ENCODE measurements around the gene STN1.
"Not testable (repeated sequence)": the region's sequence is repeated elsewhere in the genome, so short reads cannot be mapped to it uniquely, and the experiment has no call there.

Gene STN1

DNA sequence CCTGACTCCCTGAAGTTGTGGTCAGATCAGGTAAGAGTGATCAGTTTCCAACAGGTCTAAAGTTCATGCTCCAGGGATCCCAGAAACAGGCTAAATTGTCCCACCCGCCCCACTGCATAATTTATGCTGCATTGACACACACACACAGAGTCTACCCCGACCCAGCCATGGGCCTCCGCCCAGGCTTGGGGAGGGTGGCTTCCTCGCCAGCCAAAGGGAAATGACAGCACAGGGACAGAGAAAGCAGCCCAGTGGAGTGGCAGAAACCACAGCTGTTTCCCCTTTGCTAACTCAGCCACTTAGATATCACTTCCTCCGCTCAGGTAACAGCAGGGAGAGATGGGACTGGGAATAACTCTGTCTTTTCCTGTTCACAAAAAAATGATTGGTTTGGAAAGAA, 72.0 kb downstream of the STN1 start:
- Histone ChIP-seq H4K20me1 (peaks cover 0 to 91% (median 62%) of the 10 kb centered on the region in 11 experiments; a peak in 19 of 22 replicates), H3K9ac (peak overlapping the region in 10 of 11 experiments; percentile 34 to 70 (median 60); a peak in 20 of 22 replicates), H3K4me2 (peak overlapping the region; percentile 83 to 96 (median 91)), H3K4me3 (peak overlapping the region in 8 of 10 experiments; percentile 23 to 56 (median 38); a peak in 11 of 20 replicates), H3K27ac (peak overlapping the region; percentile 38 to 81 (median 76); a peak in 21 of 22 replicates), H3K27me3 (no peaks in the 10 kb centered on the region), H3K4me1 (peaks cover 90 to 99% (median 95%) of the 10 kb centered on the region in 10 experiments), H3K36me3 (peaks cover 0 to 31% (median 11%) of the 10 kb centered on the region in 11 experiments; a peak in 9 of 22 replicates), H3K9me3 (replicated peaks in 1 of 11) (no peaks in the 10 kb centered on the region)
- no peak for TF ChIP-seq Cebpa-rat (IDR thresholded peaks at IDR 0.05)

DNA sequence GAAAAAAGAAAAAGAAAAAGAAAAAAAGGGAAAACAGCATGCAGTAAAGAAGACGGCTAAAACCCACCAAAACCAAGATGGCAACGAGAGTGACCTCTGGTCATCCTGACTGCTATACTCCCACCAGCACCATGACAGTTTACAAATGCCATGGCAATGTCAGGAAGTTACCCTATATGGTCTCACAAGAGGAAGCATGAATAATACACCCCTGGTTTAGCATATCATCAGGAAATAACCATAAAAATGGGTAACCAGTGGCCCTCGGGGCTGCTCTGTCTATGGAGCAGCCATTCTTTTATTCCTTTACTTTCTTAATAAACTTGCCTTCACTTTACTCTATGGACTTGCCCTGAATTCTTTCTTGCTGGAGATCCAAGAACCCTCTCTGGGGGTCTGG, 72.6 kb downstream of the STN1 start:
- peak overlapping the region; percentile 38 to 81 (median 76); a peak in 21 of 22 replicates for H3K27ac ChIP-seq
- not testable (repeated sequence) for H3K9me3 ChIP-seq (replicated peaks in 1 of 11); H3K27me3 ChIP-seq
- peak overlapping the region in 8 of 10 experiments; percentile 22 to 56 (median 38); a peak in 10 of 20 replicates for H3K4me3 ChIP-seq
- H3K4me1 ChIP-seq, result peaks cover 90 to 99% (median 95%) of the 10 kb centered on the region in 10 experiments
- H3K4me2 ChIP-seq, result peak overlapping the region; percentile 83 to 96 (median 91)
- H3K36me3 ChIP-seq, result peaks cover 0 to 25% (median 4%) of the 10 kb centered on the region in 11 experiments; a peak in 5 of 22 replicates
- peaks cover 0 to 91% (median 56%) of the 10 kb centered on the region in 11 experiments; a peak in 19 of 22 replicates for H4K20me1 ChIP-seq
- H3K9ac ChIP-seq, result peak overlapping the region in 10 of 11 experiments; percentile 34 to 70 (median 60); a peak in 17 of 22 replicates

DNA sequence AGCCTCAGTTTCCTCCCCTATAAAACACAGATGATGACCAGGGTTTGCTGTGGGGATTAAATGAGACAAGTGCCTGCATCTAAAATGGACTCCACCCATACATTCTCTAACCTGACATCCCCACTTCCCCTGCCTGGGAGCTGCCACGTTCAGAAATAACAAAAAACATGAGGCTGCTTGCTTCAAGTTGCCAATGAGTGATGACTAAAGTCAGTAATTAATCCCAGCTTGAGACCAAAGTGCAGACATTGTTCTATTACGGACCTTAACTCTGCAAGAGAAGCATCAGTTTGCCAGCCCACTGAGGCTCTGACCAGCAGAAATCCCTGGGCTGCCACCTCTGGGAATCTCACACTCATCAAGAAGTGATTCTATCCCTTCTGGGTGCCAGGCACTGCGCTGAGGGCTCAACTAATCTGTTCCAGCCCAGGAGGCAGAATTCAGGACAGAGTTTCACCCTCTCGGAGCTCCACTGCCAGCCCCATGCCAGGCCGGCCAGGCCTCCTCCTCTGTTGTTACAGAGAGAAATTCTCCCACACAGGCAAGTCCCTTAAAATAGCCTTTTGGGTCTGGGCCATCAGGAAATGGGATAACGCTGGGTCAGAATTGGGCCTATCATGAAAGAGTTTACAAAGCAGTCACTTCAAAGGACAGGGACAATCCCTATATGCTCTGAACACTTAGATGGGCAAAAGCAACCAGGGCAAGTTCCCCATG, 74.0 kb downstream of the STN1 start:
- peaks cover 89 to 99% (median 95%) of the 10 kb centered on the region in 10 experiments for H3K4me1 ChIP-seq
- no peaks in the 10 kb centered on the region for H3K27me3 ChIP-seq
- H3K4me3 ChIP-seq, result no peak overlapping the region; a peak in 2 of 20 replicates
- peaks cover 0 to 87% (median 43%) of the 10 kb centered on the region in 11 experiments; a peak in 18 of 22 replicates for H4K20me1 ChIP-seq
- no peaks in the 10 kb centered on the region for H3K9me3 ChIP-seq (replicated peaks in 1 of 11)
- H3K9ac ChIP-seq, result peak overlapping the region in 6 of 11 experiments; percentile 5 to 52 (median 11); a peak in 8 of 22 replicates
- no peak for TF ChIP-seq Cebpa-rat (IDR thresholded peaks at IDR 0.05)
- H3K36me3 ChIP-seq, result peaks cover 0 to 11% (median 4%) of the 10 kb centered on the region in 11 experiments; a peak in 4 of 22 replicates
- H3K27ac ChIP-seq, result peak overlapping the region in 10 of 11 experiments; percentile 4 to 81 (median 68); a peak in 18 of 22 replicates
- H3K4me2 ChIP-seq, result peak overlapping the region; percentile 83 to 96 (median 91)

DNA sequence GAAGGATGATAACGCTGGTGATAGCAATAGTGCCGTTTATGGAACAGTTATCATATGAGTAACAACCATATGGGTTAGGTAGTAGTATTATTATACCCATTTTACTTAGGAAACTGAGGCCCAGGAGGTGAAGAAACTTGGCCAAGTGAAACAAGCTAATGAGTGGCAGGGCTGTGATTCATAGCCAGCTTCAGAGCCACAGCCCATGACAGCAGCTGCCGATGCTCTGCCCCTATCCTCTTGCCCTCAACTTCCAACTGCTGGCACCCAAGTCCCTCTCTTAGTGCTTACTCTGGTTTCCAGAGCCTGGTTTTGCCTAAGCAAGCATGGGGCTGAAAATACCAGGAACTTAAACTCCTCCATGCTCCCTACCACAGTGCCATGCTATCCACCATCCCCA, 74.9 kb downstream of the STN1 start:
- TF ChIP-seq Cebpa-rat (IDR thresholded peaks at IDR 0.05), result no peak
- Histone ChIP-seq H4K20me1 (peaks cover 0 to 82% (median 33%) of the 10 kb centered on the region in 11 experiments; a peak in 19 of 22 replicates), H3K4me1 (peaks cover 89 to 99% (median 95%) of the 10 kb centered on the region in 10 experiments), H3K27ac (peak overlapping the region in 7 of 11 experiments; percentile 9 to 80 (median 32); a peak in 8 of 22 replicates), H3K36me3 (peaks cover 0 to 9% (median 4%) of the 10 kb centered on the region in 11 experiments; a peak in 3 of 22 replicates), H3K9ac (peak overlapping the region in 1 of 11 experiments; percentile 7; a peak in 1 of 22 replicates), H3K27me3 (no peaks in the 10 kb centered on the region), H3K9me3 (replicated peaks in 1 of 11) (no peaks in the 10 kb centered on the region), H3K4me3 (no peak overlapping the region), H3K4me2 (peak overlapping the region; percentile 83 to 96 (median 91))

DNA sequence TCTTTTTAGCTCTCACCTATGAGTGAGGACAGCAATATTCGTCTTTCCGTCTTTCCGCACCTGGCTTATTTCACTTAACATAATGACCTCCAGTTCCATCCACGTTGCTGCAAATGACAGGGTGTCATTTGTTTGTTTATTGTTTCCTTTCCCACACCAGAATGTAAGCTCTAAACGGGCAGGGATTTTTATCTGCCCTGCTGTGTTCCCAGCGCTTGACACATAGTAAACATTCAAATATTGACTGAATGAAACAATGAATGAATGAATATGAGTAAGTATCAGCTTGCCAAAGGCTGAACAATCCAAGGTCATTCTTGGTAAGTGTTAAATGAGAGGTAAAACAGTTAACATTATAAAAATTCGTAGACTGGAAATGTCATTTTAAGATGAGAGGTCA, 75.4 kb downstream of the STN1 start:
- TF ChIP-seq Cebpa-rat (IDR thresholded peaks at IDR 0.05), result no peak
- H4K20me1 ChIP-seq, result peaks cover 0 to 82% (median 30%) of the 10 kb centered on the region in 11 experiments; a peak in 19 of 22 replicates
- peaks cover 0 to 9% (median 4%) of the 10 kb centered on the region in 11 experiments; a peak in 3 of 22 replicates for H3K36me3 ChIP-seq
- no peaks in the 10 kb centered on the region for H3K27me3 ChIP-seq
- H3K4me2 ChIP-seq, result peak overlapping the region in 10 of 11 experiments; percentile 9 to 96 (median 92); a peak in 10 of 22 replicates
- H3K27ac ChIP-seq, result peak overlapping the region in 1 of 11 experiments; percentile 9; a peak in 1 of 22 replicates
- H3K9me3 ChIP-seq (replicated peaks in 1 of 11), result no peaks in the 10 kb centered on the region
- peaks cover 89 to 99% (median 95%) of the 10 kb centered on the region in 10 experiments for H3K4me1 ChIP-seq
- no peak overlapping the region for H3K4me3 ChIP-seq
- H3K9ac ChIP-seq, result no peak overlapping the region

DNA sequence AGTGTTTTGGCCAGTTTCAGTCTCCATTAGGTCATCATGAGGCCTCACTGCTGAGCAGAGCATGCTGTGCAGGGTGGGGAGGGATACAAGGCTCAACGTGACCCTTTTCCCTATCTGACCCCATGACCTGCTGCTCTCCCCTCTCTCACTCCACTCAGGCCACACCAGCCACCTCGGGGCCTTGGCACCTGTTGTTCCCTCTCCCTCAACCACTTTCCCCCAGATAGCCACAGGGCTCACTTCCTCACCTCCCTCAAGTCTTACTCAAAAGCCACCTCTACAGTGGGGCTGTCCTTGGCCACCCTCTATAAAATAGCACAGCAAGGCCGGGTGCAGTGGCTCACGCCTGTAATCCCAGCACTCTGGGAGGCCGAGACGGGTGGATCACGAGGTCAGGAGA, 76.5 kb downstream of the STN1 start:
- Histone ChIP-seq H3K4me1 (peaks cover 89 to 99% (median 96%) of the 10 kb centered on the region in 10 experiments), H3K27ac (peak overlapping the region in 9 of 11 experiments; percentile 20 to 86 (median 47); a peak in 17 of 22 replicates), H3K36me3 (peaks cover 0 to 9% (median 4%) of the 10 kb centered on the region in 11 experiments; a peak in 3 of 22 replicates), H3K4me3 (no peak overlapping the region), H3K9me3 (replicated peaks in 1 of 11) (no peaks in the 10 kb centered on the region), H4K20me1 (peaks cover 0 to 81% (median 24%) of the 10 kb centered on the region in 11 experiments; a peak in 19 of 22 replicates), H3K4me2 (peak overlapping the region; percentile 74 to 98 (median 95)), H3K9ac (peak overlapping the region in 3 of 11 experiments; percentile 6 to 10 (median 8); a peak in 3 of 22 replicates), H3K27me3 (no peaks in the 10 kb centered on the region)
- no peak for TF ChIP-seq Cebpa-rat (IDR thresholded peaks at IDR 0.05)

DNA sequence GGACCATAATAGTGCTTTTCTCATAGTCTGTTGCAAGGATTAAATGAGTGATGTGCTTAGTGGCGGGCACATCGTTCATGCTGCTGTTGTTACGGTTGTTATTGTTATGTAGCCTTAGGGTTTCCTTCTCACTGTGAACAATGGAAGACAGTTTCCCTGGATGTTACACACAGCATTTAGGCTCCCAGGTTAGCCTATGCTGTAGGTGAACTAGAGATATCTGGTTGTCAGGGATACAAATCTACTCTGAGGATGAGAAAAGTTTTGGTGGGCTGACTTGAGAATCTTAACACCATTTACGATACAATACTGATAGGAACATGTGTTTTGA, 77.3 kb downstream of the STN1 start:
- Histone ChIP-seq H3K9ac (peak overlapping the region in 10 of 11 experiments; percentile 7 to 51 (median 27); a peak in 8 of 22 replicates), H3K36me3 (peaks cover 0 to 9% (median 4%) of the 10 kb centered on the region in 11 experiments; a peak in 3 of 22 replicates), H4K20me1 (peaks cover 0 to 80% (median 24%) of the 10 kb centered on the region in 11 experiments; a peak in 16 of 22 replicates), H3K4me1 (peaks cover 89 to 99% (median 96%) of the 10 kb centered on the region in 10 experiments), H3K9me3 (replicated peaks in 1 of 11) (no peaks in the 10 kb centered on the region), H3K4me2 (peak overlapping the region; percentile 74 to 98 (median 95)), H3K4me3 (no peak overlapping the region), H3K27me3 (no peaks in the 10 kb centered on the region), H3K27ac (peak overlapping the region in 9 of 11 experiments; percentile 41 to 86 (median 47); a peak in 16 of 22 replicates)
- no peak for TF ChIP-seq Cebpa-rat (IDR thresholded peaks at IDR 0.05)

DNA sequence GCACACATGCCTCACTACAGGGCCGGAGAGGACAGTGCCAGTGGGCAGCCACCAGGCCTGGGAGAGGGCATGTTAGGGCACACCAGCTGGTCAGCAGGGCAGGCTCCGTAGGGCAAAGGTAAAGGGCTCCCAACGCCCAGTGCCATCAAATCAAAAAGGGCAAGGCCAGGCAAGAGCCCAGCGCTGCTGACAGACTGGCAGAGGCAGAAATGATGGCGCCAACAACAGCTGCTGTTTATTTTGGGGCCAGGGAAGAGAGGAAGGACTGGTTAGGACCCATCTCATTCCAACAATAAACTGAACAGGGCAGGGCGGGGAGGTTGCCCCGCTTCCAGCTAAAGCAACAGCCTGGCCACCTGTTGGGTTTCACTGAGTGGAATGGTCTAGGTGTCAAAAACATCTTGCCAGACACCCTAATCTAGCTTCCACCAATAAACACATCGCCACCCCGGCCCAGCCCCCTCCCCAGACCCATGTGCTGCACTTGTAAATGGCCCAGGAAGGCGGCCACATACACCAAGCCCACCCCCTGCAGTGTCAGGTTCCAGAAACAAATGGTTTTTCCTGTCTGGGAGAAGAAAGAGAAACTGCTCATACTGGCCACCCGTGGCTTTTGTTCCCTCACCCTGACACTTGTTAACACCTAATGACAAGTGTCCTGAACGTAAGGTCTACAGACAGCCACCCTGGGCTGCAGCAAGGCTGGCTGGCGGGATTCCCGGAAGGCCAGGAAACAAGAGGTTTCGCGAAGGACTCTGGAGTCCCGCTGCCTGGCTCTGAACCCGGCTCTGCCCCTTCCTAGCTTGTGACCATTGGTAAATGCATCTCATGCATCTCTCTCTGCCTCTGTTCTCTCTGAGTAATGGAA, 77.9 kb downstream of the STN1 start:
- Histone ChIP-seq H3K27ac (peak overlapping the region in 9 of 11 experiments; percentile 41 to 86 (median 47); a peak in 18 of 22 replicates), H3K9me3 (replicated peaks in 1 of 11) (no peaks in the 10 kb centered on the region), H4K20me1 (peaks cover 0 to 80% (median 24%) of the 10 kb centered on the region in 11 experiments; a peak in 14 of 22 replicates), H3K4me2 (peak overlapping the region; percentile 74 to 98 (median 95)), H3K4me3 (no peak overlapping the region; a peak in 1 of 20 replicates), H3K27me3 (no peaks in the 10 kb centered on the region), H3K36me3 (peaks cover 0 to 9% (median 4%) of the 10 kb centered on the region in 11 experiments; a peak in 3 of 22 replicates), H3K9ac (peak overlapping the region in 9 of 11 experiments; percentile 7 to 51 (median 31); a peak in 11 of 22 replicates), H3K4me1 (peaks cover 89 to 99% (median 96%) of the 10 kb centered on the region in 10 experiments)
- no peak for TF ChIP-seq Cebpa-rat (IDR thresholded peaks at IDR 0.05)

Data from BLaER1 treated with 17β-estradiol and CSF1 and Interleukin-3, amounts not matched to agents 10 nM and 100 nM (cell line).